ENCODE data around the gene ORAI1.
"Not testable (repeated sequence)": the region's sequence is repeated elsewhere in the genome, so short reads cannot be mapped to it uniquely, and the experiment has no call there.

Gene ORAI1

GRCh38 chr12:121608301-121608700, 18.0 kb upstream of the ORAI1 start:
- no peak for DNase-seq

GRCh38 chr12:121610239-121611149, 15.8 kb upstream of the ORAI1 start:
- DNase-seq = no peak

- no peak for DNase-seq
These were observed 15.0 kb upstream of the ORAI1 start for GRCh38 chr12:121611306-121611705.

DNA sequence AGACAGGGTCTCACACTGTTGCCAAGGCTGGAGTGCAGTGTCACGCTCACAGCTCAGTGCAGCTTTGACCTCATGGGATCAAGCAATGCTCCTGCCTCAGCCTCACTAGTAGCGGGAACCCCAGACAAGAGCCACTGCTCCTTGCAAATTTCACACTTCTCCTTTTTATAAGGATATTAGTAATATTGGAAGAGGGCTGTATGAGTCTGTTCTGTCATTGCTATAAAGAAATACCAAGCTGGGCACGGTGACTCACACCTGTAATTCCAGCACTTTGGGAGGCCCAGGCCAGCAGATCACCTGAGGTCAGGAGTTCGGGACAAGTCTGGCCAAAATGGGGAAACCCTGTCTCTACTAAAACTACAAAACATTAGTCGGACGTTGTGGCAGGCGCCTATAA, 12.9 kb upstream of the ORAI1 start:
- DNase-seq = no peak

DNA sequence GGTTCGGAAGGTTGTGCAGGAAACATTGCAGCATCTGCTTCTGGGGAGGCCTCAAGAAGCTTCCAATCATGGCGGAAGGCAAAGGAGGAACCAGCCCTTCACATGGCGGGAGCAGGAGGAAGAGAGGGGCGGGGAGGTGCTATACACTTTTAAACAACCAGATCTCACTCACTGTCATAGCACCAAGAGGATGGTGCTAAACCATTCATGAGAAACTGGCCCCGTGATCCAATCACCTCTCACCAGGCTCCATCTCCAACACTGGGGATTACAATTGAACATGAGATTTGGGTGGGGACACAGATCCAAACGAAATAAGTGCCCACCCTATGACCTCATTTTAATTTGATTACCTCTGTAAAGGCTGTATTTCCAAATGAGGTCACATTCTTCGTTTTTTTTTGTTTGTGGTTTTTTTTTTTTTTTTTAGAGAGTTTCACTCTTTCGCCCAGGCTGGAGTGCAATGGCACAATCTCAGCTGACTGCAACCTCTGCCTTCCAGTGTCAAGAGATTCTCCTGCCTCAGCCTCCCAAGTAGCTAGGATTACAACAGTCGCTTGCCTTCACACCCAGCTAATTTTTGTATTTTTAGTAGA, 11.4 kb upstream of the ORAI1 start:
- DNase-seq = no peak

DNA sequence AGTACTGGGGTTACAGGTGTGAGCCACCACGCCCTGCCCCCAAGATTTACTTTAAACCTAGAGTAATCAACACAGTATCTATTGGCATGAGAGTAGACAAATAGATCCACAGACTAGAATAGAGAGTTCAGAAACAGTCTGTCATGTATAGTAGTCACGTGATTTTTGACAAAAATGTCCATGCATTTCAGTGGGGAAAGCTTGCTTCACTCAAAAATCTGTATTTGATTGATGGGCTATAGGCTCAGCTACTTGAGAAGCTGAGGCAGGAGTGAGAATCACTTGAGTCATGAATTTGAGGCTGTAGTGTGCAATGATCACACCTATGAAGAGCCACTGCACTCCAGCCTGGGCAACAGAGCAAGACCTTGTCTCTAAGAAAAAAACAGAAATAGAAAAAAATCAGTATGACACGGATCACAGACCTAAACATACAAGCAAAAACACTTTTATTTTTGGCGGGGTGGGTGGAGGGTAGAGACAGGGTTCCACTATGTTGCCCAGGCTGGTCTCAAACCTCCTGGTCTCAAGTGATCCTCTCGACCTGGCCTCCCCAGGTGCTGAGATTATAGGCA, 7.6 kb upstream of the ORAI1 start:
- peak; percentile 31 for DNase-seq

DNA sequence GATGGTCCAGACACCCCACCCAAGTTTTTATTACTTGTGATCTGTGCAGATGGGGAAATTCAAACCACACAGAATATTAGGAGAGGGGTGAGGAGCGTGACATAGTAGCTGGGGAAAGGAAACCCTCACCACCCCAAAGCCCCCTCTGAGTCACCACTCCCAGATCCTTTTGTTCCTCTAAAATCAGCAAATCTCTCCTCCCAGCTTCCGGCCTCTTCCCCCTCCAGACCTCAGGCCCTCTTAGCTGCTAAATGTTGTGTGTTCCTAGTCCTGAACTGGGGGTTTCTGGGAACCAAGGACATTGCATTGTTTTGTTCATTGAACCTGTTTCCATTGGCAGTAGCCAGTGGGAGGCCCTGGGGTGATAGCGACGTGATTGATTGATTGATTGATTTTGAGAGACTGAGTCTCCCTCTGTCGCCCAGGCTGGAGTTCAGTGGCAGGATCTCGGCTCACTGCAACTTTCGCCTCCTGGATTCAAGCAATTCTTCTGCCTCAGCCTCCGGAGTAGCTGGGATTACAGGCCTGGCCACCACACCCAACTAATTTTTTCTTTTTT, 5.9 kb upstream of the ORAI1 start:
- DNase-seq = no peak

- peak; percentile 68 for DNase-seq
These were observed 717 bp downstream of the ORAI1 start for GRCh38 chr12:121626853-121627640.

DNA sequence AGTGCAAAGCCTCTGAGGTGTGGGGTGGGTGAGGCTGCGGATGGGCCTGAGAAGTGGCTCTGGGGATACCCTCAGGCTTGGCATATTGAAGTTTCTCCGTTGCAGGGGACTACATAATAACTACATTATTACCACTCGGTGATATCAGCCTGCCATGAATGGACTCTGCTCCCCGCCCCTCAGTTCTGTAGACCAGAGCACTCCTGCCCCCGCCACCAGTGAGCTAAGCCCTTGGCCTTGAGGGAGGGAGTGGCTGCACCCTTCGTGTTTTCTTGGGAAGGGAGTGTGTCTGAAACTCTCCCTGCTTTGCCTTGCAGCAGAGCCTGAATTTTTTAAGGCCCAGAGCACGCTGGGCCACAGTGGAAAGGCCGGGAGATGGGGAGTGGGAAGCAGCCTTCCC, 1.7 kb downstream of the ORAI1 start:
- DNase-seq = no peak

GRCh38 chr12:121628536-121628935, 2.2 kb downstream of the ORAI1 start:
- no peak for DNase-seq

- no peak for DNase-seq
These were observed 4.5 kb downstream of the ORAI1 start for GRCh38 chr12:121630791-121631355.

- no peak for DNase-seq
These were observed 6.0 kb downstream of the ORAI1 start for GRCh38 chr12:121632069-121632970.

GRCh38 chr12:121633833-121634196, 7.5 kb downstream of the ORAI1 start:
- DNase-seq = not testable (repeated sequence)

GRCh38 chr12:121634836-121635235, 8.5 kb downstream of the ORAI1 start:
- DNase-seq = no peak

- DNase-seq = no peak
These were observed 11.0 kb downstream of the ORAI1 start for GRCh38 chr12:121637231-121637914.

GRCh38 chr12:121638298-121639202, 12.2 kb downstream of the ORAI1 start:
- DNase-seq = no peak

- no peak for DNase-seq
These were observed 15.0 kb downstream of the ORAI1 start for GRCh38 chr12:121641343-121641630.

DNA sequence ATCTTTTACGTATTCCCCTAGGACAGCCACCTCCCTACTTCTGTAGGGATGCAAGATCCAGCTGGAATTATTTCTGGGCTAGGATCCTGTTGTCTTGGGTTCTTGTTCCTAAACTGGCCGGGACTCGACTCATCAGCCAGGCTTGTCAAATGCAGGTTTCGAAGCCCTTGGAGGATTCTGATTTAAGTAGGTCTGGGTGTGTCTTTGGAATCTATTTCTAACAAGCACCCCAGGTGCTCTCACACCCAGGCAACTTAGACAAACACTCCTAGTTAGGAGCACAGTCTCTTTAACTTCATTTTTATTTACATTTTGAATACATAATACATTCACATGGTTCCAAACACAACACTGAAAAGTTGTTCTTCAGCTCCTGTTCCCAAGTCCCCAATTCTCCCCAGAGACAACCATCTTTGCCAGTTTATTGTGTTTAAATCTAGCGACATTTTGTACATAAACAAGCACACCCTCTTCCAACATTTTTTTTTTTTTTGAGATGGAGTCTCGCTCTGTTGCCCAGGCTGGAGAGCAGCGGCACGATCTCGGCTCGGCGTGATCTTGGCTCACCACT, 22.2 kb downstream of the ORAI1 start:
- DNase-seq = no peak

DNA sequence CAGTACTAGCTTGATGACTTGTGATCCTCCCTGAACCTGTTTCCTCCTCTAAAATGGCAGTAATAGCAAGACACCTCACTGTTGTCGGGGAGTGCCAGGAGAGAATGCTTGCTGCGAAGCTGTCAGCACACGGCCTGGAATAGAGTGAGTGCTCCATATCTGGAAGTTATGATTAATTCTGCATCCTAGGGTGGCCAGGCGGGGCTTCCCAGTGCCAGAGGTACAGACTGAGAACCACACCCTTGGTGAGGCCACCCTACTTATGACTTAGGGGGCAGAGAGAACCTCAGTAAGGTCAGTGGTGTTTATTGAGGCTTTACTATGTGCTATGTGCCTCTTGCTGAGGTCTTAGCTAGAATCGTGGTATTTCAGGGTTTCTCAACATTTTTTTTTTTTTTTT, 23.0 kb downstream of the ORAI1 start:
- no peak for DNase-seq
